Heart left ventricle (tissue), 16 donors: ENCODE measurements around the gene TTLL7. TPM values are rescaled to one million over a fixed set of nuclear protein-coding genes. Genes with fewer than 3 reads are reported as not detected.

Experiments used
- ATAC-seq, 4 donors: fragments of 200-7000 bp; cut with Tn5 transposase; one replicate each; pipeline ENCODE4 v1.9.1; 2020 to 2022; ENCODE audit warnings: moderate library complexity in 4 of 4, mild to moderate bottlenecking in 3 of 4, moderate number of reproducible peaks in 1 of 4
- DNase-seq, 5 donors: peaks; one replicate each; pipeline ENCODE4 v3.0.0-alpha.2; 2020
- H3K27ac ChIP-seq, 12 donors: fragments of 200-600 bp; sonication (generic) in 4 of 12; one replicate each; pipeline versions ENCODE4 v1.5.0 to v1.8.0; 2016 to 2022; ENCODE audit warnings: mild to moderate bottlenecking in 2 of 12
- H3K27me3 ChIP-seq, 9 donors: fragments of 200-600 bp; sonication (generic) in 2 of 9; one replicate each; pipeline versions ENCODE4 v1.5.1 to v1.8.0; 2016 to 2022; ENCODE audit warnings: mild to moderate bottlenecking in 3 of 9
- H3K36me3 ChIP-seq, 9 donors: fragments of 200-600 bp; sonication (generic) in 2 of 9; one replicate each; pipeline versions ENCODE4 v1.5.0 to v1.8.0; 2018 to 2022; ENCODE audit warnings: mild to moderate bottlenecking in 2 of 9
- H3K4me1 ChIP-seq, 12 donors: fragments of 200-600 bp; sonication (generic) in 4 of 12; one replicate each; pipeline versions ENCODE4 v1.5.0 to v1.8.0; 2016 to 2022; ENCODE audit warnings: mild to moderate bottlenecking in 3 of 12
- H3K4me3 ChIP-seq, 12 donors: fragments of 200-600 bp; sonication (generic) in 4 of 12; one replicate each; pipeline versions ENCODE4 v1.5.0 to v1.8.0; 2017 to 2022; ENCODE audit warnings: mild to moderate bottlenecking in 9 of 12, moderate library complexity in 4 of 12
- H3K9me3 ChIP-seq, 12 donors: fragments of 200-600 bp; sonication (generic) in 4 of 12; one replicate each; pipeline versions ENCODE4 v1.5.0 to v1.8.0; 2016 to 2022; ENCODE audit warnings: mild to moderate bottlenecking in 1 of 12
- CTCF ChIP-seq, 12 donors: fragments of 200-600 bp; sonication (generic) in 4 of 12; IDR thresholded peaks; one replicate each; pipeline versions ENCODE4 v1.5.0 to v1.8.0; 2018 to 2022; ENCODE audit warnings: antibody characterized with exemption in 12 of 12, mild to moderate bottlenecking in 5 of 12
- POLR2A ChIP-seq, 2 donors: fragments of 450-650 bp; IDR thresholded peaks; one replicate each; pipeline ENCODE4 v1.6.1; 2017; ENCODE audit warnings: antibody characterized with exemption in 2 of 2, mild to moderate bottlenecking in 2 of 2, moderate library complexity in 2 of 2
- WGBS, 4 donors: extraction: QIAGEN DNeasy Blood & Tissue Kit in 2 of 4; methylation state at CpG; one replicate each; pipeline versions ENCODE4 v1.1.5 to v1.1.7; 2013 to 2018; 5-methylcytosine and 5-hydroxymethylcytosine counted together
- intact Hi-C, 10 donors: fragments of 100-400 bp; cut with DNase I; formaldehyde crosslinking; loops; one replicate each; pipeline versions ENCODE4 v1.11.1 to v1.14.2; 2022
- polyA plus RNA-seq, 2 donors: library from polyadenylated mRNA; stranded (reverse); fragments of 200-250 nt; gene quantifications; one replicate each; pipeline ENCODE4 v1.2.3, GENCODE V29; 2013
- total RNA-seq, 9 donors: library from RNA; depleted of rRNA in 2 of 9; stranded (reverse); fragments of >200 nt in 2 of 9; fragmentation: NEBNext Ultra II Directional in 3 of 9; extraction: Animal tissue kit (Norgen Biotek cat#: 25700) in 3 of 9; gene quantifications; one replicate each; pipeline versions ENCODE4 v1.1.0 to v1.2.4, GENCODE V29; 2016 to 2023
- donor health status: ischemic (EF 13 %, LVEDD 7.1; RV severe dilation, severe dysfunction).
- donor health status: healthy with polysubstance abuse.
- donor health status: DM: no; HTN: yes; CAD: no.
- donor health status: DM: no; HTN: no; CAD: no.
- donor health status: ischemic (EF 25% LVEDD 6.9; RV normal size, moderate dysfunction).
- donor health status: ischemic (EF 25% LVEDD 5.7; RV mildly dilated, moderate dysfunction).
- donor health status: healthy.
- donor health status: DM: yes; HTN: yes; CAD: no.
- donor health status: ischemic (EF 35%, LVEDD 5.7; RV mildly dilated, moderate dysfunction).
- donor health status: nonischemic (EF 11% LVEDD 7.7; RV severe dilation, severe dysfunction).
- donor health status: DM: yes; HTN: yes; CAD: no.
- donor health status: PGD.
- donor health status: ischemic (EF 29% LVEDD 5.4; RV normal size, mild dysfunction).
- donor health status: nonischemic (EF 23%, LVEDD 6.1; RV moderate dilation, normal function).

TTLL7 gene
- total and polyA plus RNA-seq, 11 donors, result 0.87 to 12.8 (median 3.2) TPM

GRCh38 chr1:83836543-83836942 is 162.4 kb downstream of the TTLL7 start:
- DNase-seq, result no peak
- no peak for ATAC-seq
- intact Hi-C loops, result no loop called here
- H3K9me3 ChIP-seq, result no peaks in the 10 kb centered on the region
- H3K27me3 ChIP-seq, result no peaks in the 10 kb centered on the region
- TF ChIP-seq CTCF (IDR thresholded peaks at IDR 0.05), result no peak
- no peak for TF ChIP-seq POLR2A (IDR thresholded peaks at IDR 0.05)
- no peak overlapping the region for H3K4me3 ChIP-seq
- no peak overlapping the region for H3K27ac ChIP-seq
- H3K36me3 ChIP-seq, result no peaks in the 10 kb centered on the region
- WGBS, 4 donors, result 72 to 86% (median 79%) methylated on average over 2 of the region's 2 CpGs
- H3K4me1 ChIP-seq, result no peaks in the 10 kb centered on the region

GRCh38 chr1:83834621-83835264 is 164.2 kb downstream of the TTLL7 start:
- TF ChIP-seq POLR2A (IDR thresholded peaks at IDR 0.05) (no peak), CTCF (IDR thresholded peaks at IDR 0.05) (no peak)
- DNase-seq, result no peak
- Histone ChIP-seq H3K4me1 (no peaks in the 10 kb centered on the region), H3K36me3 (no peaks in the 10 kb centered on the region), H3K27ac (no peak overlapping the region), H3K4me3 (no peak overlapping the region), H3K9me3 (no peaks in the 10 kb centered on the region), H3K27me3 (no peaks in the 10 kb centered on the region)
- intact Hi-C loops, result no loop called here
- ATAC-seq, result no peak
- 96 to 99% (median 97%) methylated on average over 4 of the region's 4 CpGs for WGBS, 4 donors

- H3K27me3 ChIP-seq, result no peaks in the 10 kb centered on the region
- H3K9me3 ChIP-seq, result no peaks in the 10 kb centered on the region
- no peak overlapping the region for H3K27ac ChIP-seq
- no peak overlapping the region for H3K4me3 ChIP-seq
- no peak for DNase-seq
- intact Hi-C loops, result no loop called here
- no peak for ATAC-seq
- H3K36me3 ChIP-seq, result no peaks in the 10 kb centered on the region
- 92 to 98% (median 95%) methylated on average over 1 of the region's 1 CpG for WGBS, 4 donors
- TF ChIP-seq POLR2A (IDR thresholded peaks at IDR 0.05) (no peak), CTCF (IDR thresholded peaks at IDR 0.05) (no peak)
- peaks cover 0 to 8% (median 0%) of the 10 kb centered on the region in 12 donors for H3K4me1 ChIP-seq
Measured at GRCh38 chr1:83832194-83832593, 166.7 kb downstream of the TTLL7 start.

GRCh38 chr1:83829106-83829505 is 169.8 kb downstream of the TTLL7 start:
- no peak for ATAC-seq
- TF ChIP-seq CTCF (IDR thresholded peaks at IDR 0.05), result no peak
- TF ChIP-seq POLR2A (IDR thresholded peaks at IDR 0.05), result no peak

More at GRCh38 chr1:83829106-83829505, 169.8 kb downstream of the TTLL7 start:
- Histone ChIP-seq H3K27me3 (no peaks in the 10 kb centered on the region), H3K9me3 (peaks cover 0 to 12% (median 0%) of the 10 kb centered on the region in 12 donors), H3K4me3 (no peak overlapping the region), H3K27ac (no peak overlapping the region), H3K36me3 (no peaks in the 10 kb centered on the region), H3K4me1 (peaks cover 0 to 11% (median 0%) of the 10 kb centered on the region in 12 donors)
- no peak for DNase-seq
- WGBS, 4 donors, result 79 to 97% (median 96%) methylated on average over 7 of the region's 7 CpGs
- intact Hi-C loops, result no loop called here
